H1 (cell line): ENCODE measurements around the gene SCP2. TPM values are rescaled to one million over a fixed set of nuclear protein-coding genes. Genes with fewer than 3 reads are reported as not detected.

Experiments
- CTCF ChIA-PET: fragments of 300-600 bp; sonication (Branson Sonifier 250); formaldehyde crosslinking; loops from one replicate; lab custom pipeline; 2021; ENCODE audit not compliant: partially characterized antibody; lab: Charles Lee
- POLR2A ChIA-PET: fragments of 300-600 bp; sonication (Branson Sonifier 250); formaldehyde crosslinking; loops from one replicate; lab custom pipeline; 2021; ENCODE audit warnings: inconsistent platforms; ENCODE audit not compliant: partially characterized antibody; lab: Charles Lee
- DNase-seq, 2 experiments: peaks; one replicate each; pipeline versions ENCODE4 v3.0.0 to v3.0.0-alpha.2; 2010 to 2022; ENCODE audit warnings: low spot score in 2 of 2, low read depth in 1 of 2, mixed read lengths in 1 of 2
- FAIRE-seq: peaks from 2 replicates; lab custom pipeline; 2011; peaks lifted over from hg19 to GRCh38; lab: Jason Lieb, UNC
- H2AFZ ChIP-seq: 2 replicates; pipeline ENCODE4 v1.8.1; 2012; ENCODE audit warnings: low read length, inconsistent platforms
- H2AK5ac ChIP-seq: 2 replicates; pipeline ENCODE4 v1.6.1; 2013; ENCODE audit warnings: low read depth, low read length
- H2BK120ac ChIP-seq: replicated peaks from 2 replicates; pipeline ENCODE3; 2013; ENCODE audit warnings: low read depth, low read length, inconsistent platforms
- H2BK12ac ChIP-seq: 2 replicates; pipeline ENCODE4 v1.6.1; 2013; ENCODE audit warnings: low read depth, low read length
- H2BK15ac ChIP-seq: 2 replicates; pipeline ENCODE4 v1.6.1; 2013; ENCODE audit warnings: low read length
- H2BK20ac ChIP-seq: 2 replicates; pipeline ENCODE4 v1.6.1; 2013; ENCODE audit warnings: low read length
- H2BK5ac ChIP-seq: 2 replicates; pipeline ENCODE4 v1.6.1; 2013; ENCODE audit warnings: low read depth, low read length
- H3K14ac ChIP-seq: 2 replicates; pipeline ENCODE4 v1.6.1; 2013; ENCODE audit warnings: inconsistent platforms; ENCODE audit not compliant: insufficient read length
- H3K18ac ChIP-seq: 2 replicates; pipeline ENCODE4 v1.6.1; 2013; ENCODE audit warnings: low read length; ENCODE audit errors: extremely low read depth
- H3K23ac ChIP-seq: 2 replicates; pipeline ENCODE4 v1.6.1; 2013; ENCODE audit warnings: inconsistent platforms; ENCODE audit not compliant: insufficient read length
- H3K23me2 ChIP-seq: 2 replicates; pipeline ENCODE4 v1.6.1; 2013; ENCODE audit warnings: low read depth, low read length
- H3K27ac ChIP-seq: 2 replicates; pipeline ENCODE4 v1.6.1; 2011; ENCODE audit warnings: low read depth, low read length, inconsistent platforms
- H3K27me3 ChIP-seq, 4 experiments: replicated peaks in 1 of 4; 1 replicate in 1 of 4; 2 replicates in 3 of 4; pipeline versions ENCODE4 v1.6.1 to v1.8.1; 2011 to 2013; ENCODE audit warnings: low read length in 3 of 4, mild to moderate bottlenecking in 3 of 4, inconsistent platforms in 2 of 4, mixed read lengths in 2 of 4, moderate library complexity in 1 of 4; ENCODE audit not compliant: control insufficient read depth in 3 of 4, insufficient read depth in 3 of 4; ENCODE audit errors: extremely low read depth in 1 of 4
- H3K36me3 ChIP-seq, 4 experiments: 2 replicates each; pipeline versions ENCODE4 v1.6.1 to v1.8.1; 2011 to 2013; ENCODE audit warnings: mild to moderate bottlenecking in 4 of 4, low read length in 3 of 4, moderate library complexity in 2 of 4, control low read depth in 1 of 4, inconsistent platforms in 1 of 4; ENCODE audit not compliant: insufficient read depth in 4 of 4, control insufficient read depth in 2 of 4
- H3K4ac ChIP-seq: replicated peaks from 2 replicates; pipeline ENCODE3; 2013; ENCODE audit warnings: low read length, low read depth, mixed read lengths, inconsistent platforms; ENCODE audit not compliant: insufficient read length
- H3K4me1 ChIP-seq, 4 experiments: replicated peaks in 1 of 4; 1 replicate in 1 of 4; 2 replicates in 3 of 4; pipeline versions ENCODE4 v1.6.1 to v1.8.1; 2011 to 2013; ENCODE audit warnings: low read length in 3 of 4, inconsistent platforms in 2 of 4, mixed read lengths in 1 of 4; ENCODE audit not compliant: insufficient read depth in 4 of 4, control insufficient read depth in 3 of 4
- H3K4me2 ChIP-seq, 2 experiments: 2 replicates each; pipeline versions ENCODE4 v1.6.1 to v1.8.1; 2011 to 2013; ENCODE audit warnings: low read depth in 2 of 2, low read length in 2 of 2, control low read depth in 1 of 2, inconsistent platforms in 1 of 2, mild to moderate bottlenecking in 1 of 2; ENCODE audit not compliant: insufficient read depth in 1 of 2
- H3K4me3 ChIP-seq, 4 experiments: fragments of 200-600, 300-600 bp in 1 of 4; sonication (generic), shearing (Covaris generic), sonication (Bioruptor Twin) in 1 of 4; 2 replicates each; pipeline versions ENCODE4 v1.5.1 to v1.8.1; 2011 to 2016; ENCODE audit warnings: low read length in 4 of 4, low read depth in 3 of 4, control low read depth in 2 of 4, inconsistent platforms in 2 of 4, mild to moderate bottlenecking in 2 of 4, mixed read lengths in 1 of 4, moderate library complexity in 1 of 4; ENCODE audit not compliant: insufficient read depth in 2 of 4; ENCODE audit errors: extremely low read depth in 1 of 4
- H3K56ac ChIP-seq: replicated peaks from 2 replicates; pipeline ENCODE3; 2013; ENCODE audit warnings: low read depth, mild to moderate bottlenecking, mixed read lengths, low read length, inconsistent platforms; ENCODE audit not compliant: insufficient read length
- H3K79me1 ChIP-seq: 2 replicates; pipeline ENCODE4 v1.6.1; 2013; ENCODE audit warnings: low read depth, low read length, control low read depth
- H3K79me2 ChIP-seq, 2 experiments: 2 replicates each; pipeline versions ENCODE4 v1.6.1 to v1.8.1; 2012 to 2013; ENCODE audit warnings: low read length in 2 of 2, mild to moderate bottlenecking in 2 of 2, inconsistent platforms in 1 of 2; ENCODE audit not compliant: insufficient read depth in 2 of 2, control insufficient read depth in 1 of 2
- H3K9ac ChIP-seq, 4 experiments: replicated peaks in 1 of 4; 1 replicate in 1 of 4; 2 replicates in 3 of 4; pipeline versions ENCODE4 v1.6.1 to v1.8.1; 2011 to 2013; ENCODE audit warnings: low read depth in 3 of 4, low read length in 3 of 4, control low read depth in 2 of 4, mild to moderate bottlenecking in 2 of 4, moderate library complexity in 2 of 4, inconsistent platforms in 1 of 4; ENCODE audit errors: extremely low read depth in 1 of 4
- H3K9me3 ChIP-seq, 2 experiments: 2 replicates each; pipeline versions ENCODE4 v1.6.1 to v1.8.1; 2012 to 2013; ENCODE audit warnings: mild to moderate bottlenecking in 2 of 2, moderate library complexity in 2 of 2, control low read depth in 1 of 2, inconsistent platforms in 1 of 2, low read depth in 1 of 2, low read length in 1 of 2, mixed read lengths in 1 of 2; ENCODE audit not compliant: insufficient read depth in 2 of 2
- H4K20me1 ChIP-seq, 2 experiments: replicated peaks in 1 of 2; 2 replicates each; pipeline versions ENCODE3 to v1.8.1; 2011 to 2013; ENCODE audit warnings: inconsistent platforms in 2 of 2, low read length in 2 of 2, mild to moderate bottlenecking in 1 of 2; ENCODE audit not compliant: insufficient read depth in 2 of 2, control insufficient read depth in 1 of 2
- H4K5ac ChIP-seq: 2 replicates; pipeline ENCODE4 v1.6.1; 2013; ENCODE audit warnings: low read length, low read depth, mixed read lengths, inconsistent platforms; ENCODE audit not compliant: insufficient read length
- H4K8ac ChIP-seq: 2 replicates; pipeline ENCODE4 v1.8.0; 2013; ENCODE audit warnings: mild to moderate bottlenecking, moderate library complexity, low read length, inconsistent platforms; ENCODE audit not compliant: insufficient read depth; ENCODE audit errors: extremely low read depth
- H4K91ac ChIP-seq: replicated peaks from 2 replicates; pipeline ENCODE3; 2013; ENCODE audit warnings: low read length, mixed read lengths, inconsistent platforms; ENCODE audit not compliant: insufficient read length
- BCL11A ChIP-seq, 2 experiments: IDR thresholded peaks; one replicate each; pipeline ENCODE4 v1.6.1; 2011; ENCODE audit warnings: low read depth in 2 of 2, low read length in 2 of 2, mild to moderate bottlenecking in 2 of 2
- CHD1 ChIP-seq: IDR thresholded peaks from 2 replicates; pipeline ENCODE4 v1.6.1; 2012; ENCODE audit warnings: low read depth, low read length, improper control_type of control experiment
- MAFK ChIP-seq: IDR thresholded peaks from 2 replicates; pipeline ENCODE4 v1.6.1; 2012; ENCODE audit warnings: low read depth, mild to moderate bottlenecking, improper control_type of control experiment, low read length
- POLR2AphosphoS5 ChIP-seq: IDR thresholded peaks from 2 replicates; pipeline ENCODE4 v1.6.1; 2011; ENCODE audit warnings: low read depth, low read length
- RXRA ChIP-seq: IDR thresholded peaks from 2 replicates; pipeline ENCODE4 v1.6.1; 2011; ENCODE audit warnings: low read depth, mild to moderate bottlenecking, low read length, moderate library complexity; ENCODE audit not compliant: insufficient read depth
- SIN3A ChIP-seq, 2 experiments: IDR thresholded peaks in 1 of 2; conservative IDR thresholded peaks in 1 of 2; 2 replicates each; pipeline ENCODE4 v1.6.1; 2011 to 2012; ENCODE audit warnings: low read length in 2 of 2, improper control_type of control experiment in 1 of 2, low read depth in 1 of 2, mild to moderate bottlenecking in 1 of 2
- SIX5 ChIP-seq: IDR thresholded peaks from 2 replicates; pipeline ENCODE4 v1.6.1; 2011; ENCODE audit warnings: mild to moderate bottlenecking, low read depth, low read length
- SP4 ChIP-seq: IDR thresholded peaks from 2 replicates; pipeline ENCODE4 v1.6.1; 2012; ENCODE audit warnings: low read length, inconsistent platforms
- SRF ChIP-seq: IDR thresholded peaks from 2 replicates; pipeline ENCODE4 v1.6.1; 2011; ENCODE audit warnings: mild to moderate bottlenecking, low read depth, low read length, moderate library complexity
- TEAD4 ChIP-seq: IDR thresholded peaks from 2 replicates; pipeline ENCODE4 v1.6.1; 2012; ENCODE audit warnings: low read depth, low read length, inconsistent platforms, mixed read lengths
- ZNF274 ChIP-seq: IDR thresholded peaks from 2 replicates; pipeline ENCODE4 v1.7.0; 2012; ENCODE audit warnings: low read length, borderline replicate concordance; ENCODE audit errors: extremely low read depth
- WGBS, 2 experiments: shearing (Covaris generic) in 1 of 2; methylation state at CpG; one replicate each; pipeline versions ENCODE4 v1.1.6 to v1.1.7; 2013 to 2015; ENCODE audit warnings: low lambda C conversion rate in 2 of 2, mixed read lengths in 2 of 2, inconsistent platforms in 1 of 2, low coverage in 1 of 2, missing lambda C conversion rate in 1 of 2; ENCODE audit not compliant: insufficient replicate concordance in 2 of 2, insufficient coverage in 1 of 2, insufficient read length in 1 of 2; ENCODE audit errors: extremely low coverage in 1 of 2, missing lambda C conversion rate in 1 of 2; 5-methylcytosine and 5-hydroxymethylcytosine counted together
- polyA plus RNA-seq, 7 experiments: library from polyadenylated mRNA; depleted of rRNA in 3 of 7; stranded (reverse) in 5 of 7; unstranded in 2 of 7; fragments of >200 nt in 5 of 7; fragments of 200-250 nt in 2 of 7; gene quantifications; 1 replicate in 5 of 7; 2 replicates in 1 of 7; 4 replicates in 1 of 7; pipeline versions ENCODE4 v1.2.1 to v1.2.3, GENCODE V29; 2011 to 2013; ENCODE audit warnings: missing spikeins in 2 of 7, mixed read lengths in 2 of 7
- total RNA-seq: library from RNA; stranded (reverse); fragmentation: NEBNext Ultra II Directional; extraction: Animal tissue kit (Norgen Biotek cat#: 25700); gene quantifications from 2 replicates; pipeline ENCODE4 v1.2.1, GENCODE V29; 2021
- TF ChIP-seq, protein P1 (sequence below), 3 experiments: IDR thresholded peaks; 1 replicate in 2 of 3; 2 replicates in 1 of 3; pipeline versions ENCODE4 v1.5.1 to v1.6.1; 2011; ENCODE audit warnings: low read length in 3 of 3, mild to moderate bottlenecking in 3 of 3, inconsistent platforms in 2 of 3, low read depth in 1 of 3, moderate library complexity in 1 of 3; ENCODE audit not compliant: insufficient read depth in 1 of 3; ENCODE audit errors: control extremely low read depth in 1 of 3

SCP2 gene
- total and polyA plus RNA-seq, 2 of the 8 experiments (the other 6 are each of a cell fraction or from before 2014, with no cell fraction given) = 20.9 to 54.3 TPM

- H3K27me3 ChIP-seq = no peaks in the 10 kb centered on the region; a peak in 1 of 7 replicates
- H3K14ac ChIP-seq = no peak overlapping the region
- FAIRE-seq (no peak), DNase-seq (no peak)
- H4K5ac ChIP-seq = no peak overlapping the region
- H3K79me2 ChIP-seq = no peaks in the 10 kb centered on the region
- 89% methylated on average over 2 of the region's 3 CpGs; no CpG with 5 or more reads in 1 of the 2 experiments for WGBS, 2 experiments
- no peak overlapping the region for H2BK15ac ChIP-seq
- H3K9me3 ChIP-seq = no peaks in the 10 kb centered on the region
- no peak overlapping the region for H4K91ac ChIP-seq
- no peak overlapping the region for H3K4me3 ChIP-seq
- peaks cover 0 to 2% of the 10 kb centered on the region in 2 experiments for H4K20me1 ChIP-seq
- no peak overlapping the region for H2BK12ac ChIP-seq
- POLR2A ChIA-PET = no interaction called here
- H3K23me2 ChIP-seq = 0 out of 2 replicates have a peak, but pooled peaks cover 2% of the 10 kb centered on the region
- no peak overlapping the region for H3K4me2 ChIP-seq
- H2BK5ac ChIP-seq = no peak overlapping the region
- no peak overlapping the region for H2BK120ac ChIP-seq
- no peak overlapping the region for H2AK5ac ChIP-seq
- no peak overlapping the region for H3K9ac ChIP-seq
- H2AFZ ChIP-seq = no peak overlapping the region
- H3K56ac ChIP-seq = no peak overlapping the region
- CTCF ChIA-PET = interaction anchor here (1.0 to 5.9 kb wide), 3 partner anchors 8 to 101 kb away, joined by 3 to 23 read pairs (median 4); no protein-coding TSS in a partner anchor
- H3K23ac ChIP-seq = no peak overlapping the region
- no peak overlapping the region for H3K4ac ChIP-seq
- H3K36me3 ChIP-seq = no peaks in the 10 kb centered on the region
- no peak overlapping the region for H2BK20ac ChIP-seq
- peaks cover 0 to 18% (median 9%) of the 10 kb centered on the region in 4 experiments; a peak in 5 of 7 replicates for H3K4me1 ChIP-seq
- no peak overlapping the region for H3K27ac ChIP-seq
- H4K8ac ChIP-seq = no peak overlapping the region; the same call in 1 of the 2 replicates
- H3K18ac ChIP-seq = no peak overlapping the region
- no peaks in the 10 kb centered on the region for H3K79me1 ChIP-seq
- TF ChIP-seq SRF (no peak), SIX5 (no peak), RXRA (no peak), TEAD4 (no peak), SP4 (no peak), SIN3A (conservative IDR thresholded peaks at IDR 0.05 in 1 of 2, IDR thresholded peaks at IDR 0.05 in 1 of 2; ENCODE audit: low read depth in 1 of 2, low read length in 2 of 2) (no peak), MAFK (no peak), POLR2AphosphoS5 (no peak), CHD1 (no peak), BCL11A (IDR thresholded peaks at IDR 0.05; ENCODE audit: low read depth in 2 of 2, low read length in 2 of 2) (no peak), ZNF274 (no peak)
- TF ChIP-seq, protein P1, sequence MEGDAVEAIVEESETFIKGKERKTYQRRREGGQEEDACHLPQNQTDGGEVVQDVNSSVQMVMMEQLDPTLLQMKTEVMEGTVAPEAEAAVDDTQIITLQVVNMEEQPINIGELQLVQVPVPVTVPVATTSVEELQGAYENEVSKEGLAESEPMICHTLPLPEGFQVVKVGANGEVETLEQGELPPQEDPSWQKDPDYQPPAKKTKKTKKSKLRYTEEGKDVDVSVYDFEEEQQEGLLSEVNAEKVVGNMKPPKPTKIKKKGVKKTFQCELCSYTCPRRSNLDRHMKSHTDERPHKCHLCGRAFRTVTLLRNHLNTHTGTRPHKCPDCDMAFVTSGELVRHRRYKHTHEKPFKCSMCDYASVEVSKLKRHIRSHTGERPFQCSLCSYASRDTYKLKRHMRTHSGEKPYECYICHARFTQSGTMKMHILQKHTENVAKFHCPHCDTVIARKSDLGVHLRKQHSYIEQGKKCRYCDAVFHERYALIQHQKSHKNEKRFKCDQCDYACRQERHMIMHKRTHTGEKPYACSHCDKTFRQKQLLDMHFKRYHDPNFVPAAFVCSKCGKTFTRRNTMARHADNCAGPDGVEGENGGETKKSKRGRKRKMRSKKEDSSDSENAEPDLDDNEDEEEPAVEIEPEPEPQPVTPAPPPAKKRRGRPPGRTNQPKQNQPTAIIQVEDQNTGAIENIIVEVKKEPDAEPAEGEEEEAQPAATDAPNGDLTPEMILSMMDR (IDR thresholded peaks at IDR 0.05; ENCODE audit: control extremely low read depth in 1 of 3, insufficient read depth in 1 of 3, low read depth in 1 of 3, low read length in 3 of 3) = no peak
These were observed 153.0 kb downstream of the SCP2 start for GRCh38 chr1:53080041-53080440.
